Measurements from ENCODE around the gene RDH11.

- TF ChIP-seq CTCF (IDR thresholded peaks at IDR 0.05) (no peak), REST (IDR thresholded peaks at IDR 0.05; ENCODE audit: insufficient read depth in 1 of 2, low read depth in 2 of 2, low read length in 1 of 2) (no peak), SIN3A (IDR thresholded peaks at IDR 0.05; ENCODE audit: borderline replicate concordance, insufficient read depth, low read depth, low read length) (no peak), POLR2AphosphoS5 (IDR thresholded peaks at IDR 0.05; ENCODE audit: low read depth, low read length) (no peak)
Measured at GRCh38 chr14:67643713-67644112, 51.9 kb downstream of the RDH11 start.
